Sigmoid colon (tissue), 7 donors: ENCODE results near the gene AKR1E2. TPM values are rescaled to one million over a fixed set of nuclear protein-coding genes. Genes with fewer than 3 reads are reported as not detected.

Experiments
- DNase-seq: peaks from one replicate; pipeline ENCODE4 v3.0.0-alpha.2; 2019
- H3K27ac ChIP-seq, 4 donors: fragments of 200-600 bp; sonication (generic); one replicate each; pipeline ENCODE4 v1.5.1; 2016 to 2019; ENCODE audit warnings: mild to moderate bottlenecking in 1 of 4
- H3K27me3 ChIP-seq, 3 donors: fragments of 200-600 bp; sonication (generic); one replicate each; pipeline ENCODE4 v1.5.1; 2019; ENCODE audit warnings: mild to moderate bottlenecking in 1 of 3
- H3K36me3 ChIP-seq, 4 donors: fragments of 200-600 bp; sonication (generic); one replicate each; pipeline ENCODE4 v1.5.1; 2016 to 2019
- H3K4me1 ChIP-seq, 4 donors: fragments of 200-600 bp; sonication (generic); one replicate each; pipeline ENCODE4 v1.5.1; 2017 to 2019
- H3K4me3 ChIP-seq, 4 donors: fragments of 200-600 bp; sonication (generic); one replicate each; pipeline ENCODE4 v1.5.1; 2017 to 2019; ENCODE audit warnings: mild to moderate bottlenecking in 2 of 4, moderate library complexity in 1 of 4
- H3K9me3 ChIP-seq, 4 donors: fragments of 200-600 bp in 3 of 4; sonication (generic) in 3 of 4; one replicate each; pipeline versions ENCODE4 v1.5.1 to v1.6.1; 2013 to 2019
- CTCF ChIP-seq, 4 experiments: fragments of 450-650 bp in 3 of 4; fragments of 200-600 bp in 1 of 4; IDR thresholded peaks; one replicate each; pipeline ENCODE4 v1.5.1; 2016 to 2019; ENCODE audit warnings: antibody characterized with exemption in 4 of 4, mild to moderate bottlenecking in 3 of 4, moderate library complexity in 2 of 4
- EP300 ChIP-seq, 4 donors: sonication (generic); formaldehyde crosslinking; IDR thresholded peaks; one replicate each; pipeline ENCODE4 v1.6.1; 2017; ENCODE audit warnings: antibody characterized with exemption in 4 of 4
- POLR2A ChIP-seq, 2 donors: fragments of 450-650 bp; IDR thresholded peaks; one replicate each; pipeline ENCODE4 v1.6.1; 2016; ENCODE audit warnings: antibody characterized with exemption in 2 of 2, mild to moderate bottlenecking in 2 of 2, moderate library complexity in 2 of 2
- POLR2AphosphoS5 ChIP-seq, 4 donors: sonication (generic); formaldehyde crosslinking; IDR thresholded peaks; one replicate each; pipeline ENCODE4 v1.6.1; 2017; ENCODE audit warnings: antibody characterized with exemption in 4 of 4
- WGBS, 2 donors: extraction: QIAGEN DNeasy Blood & Tissue Kit; methylation state at CpG; one replicate each; pipeline ENCODE4 v1.1.7; 2013; 5-methylcytosine and 5-hydroxymethylcytosine counted together
- intact Hi-C: fragments of 100-400 bp; cut with DNase I; formaldehyde crosslinking; loops from one replicate; pipeline ENCODE4 v1.15.1; 2023
- polyA plus RNA-seq, 3 donors: library from polyadenylated mRNA; stranded (reverse); fragments of 200-250 nt; gene quantifications; one replicate each; pipeline ENCODE4 v1.2.3, GENCODE V29; 2013
- total RNA-seq, 4 donors: library from RNA; depleted of rRNA; stranded (reverse); fragments of >200 nt; gene quantifications; one replicate each; pipeline ENCODE4 v1.1.0, GENCODE V29; 2016
- donor health status: healthy with polysubstance abuse.
- donor health status: Bipolar disorder and iron deficiency.
- donor health status: healthy.

The AKR1E2 gene
- total and polyA plus RNA-seq, 7 donors = 0.69 to 32.5 (median 13.8) TPM; not detected in 1

- DNase-seq = no peak
- Histone ChIP-seq H3K36me3 (no peaks in the 10 kb centered on the region), H3K27ac (no peak overlapping the region), H3K27me3 (no peaks in the 10 kb centered on the region), H3K9me3 (no peaks in the 10 kb centered on the region), H3K4me3 (no peak overlapping the region), H3K4me1 (no peaks in the 10 kb centered on the region)
- 68 to 78% methylated on average over 4 of the region's 4 CpGs for WGBS, 2 donors
- intact Hi-C loops = no loop called here
- TF ChIP-seq CTCF (IDR thresholded peaks at IDR 0.05) = no peak
- TF ChIP-seq POLR2AphosphoS5 (IDR thresholded peaks at IDR 0.05) = no peak
- no peak for TF ChIP-seq POLR2A (IDR thresholded peaks at IDR 0.05)
- no peak for TF ChIP-seq EP300 (IDR thresholded peaks at IDR 0.05)
Measured at GRCh38 chr10:4790922-4791321, 35.1 kb upstream of the AKR1E2 start.

GRCh38 chr10:4792381-4792780, 33.6 kb upstream of the AKR1E2 start:
- DNase-seq = no peak
- no peaks in the 10 kb centered on the region for H3K27me3 ChIP-seq
- TF ChIP-seq CTCF (IDR thresholded peaks at IDR 0.05) = no peak
- TF ChIP-seq EP300 (IDR thresholded peaks at IDR 0.05) = no peak
- TF ChIP-seq POLR2AphosphoS5 (IDR thresholded peaks at IDR 0.05) = no peak
- TF ChIP-seq POLR2A (IDR thresholded peaks at IDR 0.05) = no peak
- no peak overlapping the region for H3K4me3 ChIP-seq
- H3K27ac ChIP-seq = no peak overlapping the region
- H3K36me3 ChIP-seq = no peaks in the 10 kb centered on the region
- H3K9me3 ChIP-seq = no peaks in the 10 kb centered on the region
- 48% methylated on average over 1 of the region's 1 CpG for WGBS, 2 donors
- intact Hi-C loops = no loop called here
- no peaks in the 10 kb centered on the region for H3K4me1 ChIP-seq

- 88 to 91% methylated on average over 3 of the region's 3 CpGs for WGBS, 2 donors
- Histone ChIP-seq H3K4me3 (no peak overlapping the region), H3K9me3 (no peaks in the 10 kb centered on the region), H3K27ac (no peak overlapping the region), H3K4me1 (no peaks in the 10 kb centered on the region), H3K27me3 (no peaks in the 10 kb centered on the region), H3K36me3 (no peaks in the 10 kb centered on the region)
- TF ChIP-seq POLR2A (IDR thresholded peaks at IDR 0.05) = no peak
- no peak for TF ChIP-seq EP300 (IDR thresholded peaks at IDR 0.05)
- TF ChIP-seq POLR2AphosphoS5 (IDR thresholded peaks at IDR 0.05) = no peak
- TF ChIP-seq CTCF (IDR thresholded peaks at IDR 0.05) = no peak
- DNase-seq = no peak
- intact Hi-C loops = no loop called here
Measured at GRCh38 chr10:4801405-4801804, 24.6 kb upstream of the AKR1E2 start.

DNA sequence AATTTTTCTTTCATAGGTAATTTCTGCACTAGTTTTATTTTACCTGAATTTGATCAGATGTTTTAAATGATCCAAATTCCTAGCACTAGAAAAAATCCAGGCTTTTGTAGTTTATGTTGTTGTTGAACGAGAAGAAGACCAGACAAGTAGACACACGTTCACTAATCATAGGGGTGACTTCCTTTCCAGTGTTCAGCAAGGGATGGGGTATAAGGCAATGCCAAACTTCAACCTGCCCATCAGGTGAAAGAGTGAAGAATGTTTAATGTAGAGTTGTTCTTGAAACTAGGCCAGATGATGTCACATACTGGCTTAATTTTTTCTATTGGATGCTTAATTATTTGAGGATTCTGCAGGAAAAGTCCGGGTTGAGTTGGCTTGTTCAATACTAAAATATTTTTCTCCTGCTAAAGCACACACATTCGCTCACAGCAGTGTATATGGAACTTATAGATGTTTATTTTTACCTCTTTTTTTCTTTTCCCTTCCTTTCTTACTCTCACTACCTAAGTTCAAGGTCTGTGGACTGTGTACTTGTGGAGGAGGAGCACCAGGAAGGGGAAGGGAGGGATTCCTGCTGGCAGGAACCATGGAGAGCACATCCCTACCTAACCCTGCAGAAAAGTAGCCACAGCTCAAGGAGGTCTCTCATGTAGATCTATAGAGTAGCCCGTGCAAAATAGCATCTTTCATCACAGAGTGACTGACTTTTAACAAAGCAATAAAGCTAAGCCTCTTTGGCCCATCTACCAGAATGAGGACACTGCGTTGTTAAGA, 23.1 kb upstream of the AKR1E2 start:
- 77 to 83% methylated on average over 6 of the region's 6 CpGs for WGBS, 2 donors
- intact Hi-C loops = no loop called here
- Histone ChIP-seq H3K27ac (no peak overlapping the region), H3K36me3 (no peaks in the 10 kb centered on the region), H3K9me3 (no peaks in the 10 kb centered on the region), H3K4me1 (no peaks in the 10 kb centered on the region), H3K27me3 (no peaks in the 10 kb centered on the region), H3K4me3 (no peak overlapping the region)
- TF ChIP-seq CTCF (IDR thresholded peaks at IDR 0.05) (no peak), POLR2A (IDR thresholded peaks at IDR 0.05) (no peak), EP300 (IDR thresholded peaks at IDR 0.05) (no peak), POLR2AphosphoS5 (IDR thresholded peaks at IDR 0.05) (no peak)
- DNase-seq = no peak

- DNase-seq = no peak
- Histone ChIP-seq H3K36me3 (no peaks in the 10 kb centered on the region), H3K4me3 (no peak overlapping the region), H3K4me1 (no peaks in the 10 kb centered on the region), H3K27ac (no peak overlapping the region), H3K9me3 (no peaks in the 10 kb centered on the region), H3K27me3 (no peaks in the 10 kb centered on the region)
- WGBS, 2 donors = 86 to 91% methylated on average over 2 of the region's 2 CpGs
- intact Hi-C loops = no loop called here
- no peak for TF ChIP-seq POLR2AphosphoS5 (IDR thresholded peaks at IDR 0.05)
- no peak for TF ChIP-seq POLR2A (IDR thresholded peaks at IDR 0.05)
- TF ChIP-seq CTCF (IDR thresholded peaks at IDR 0.05) = no peak
- no peak for TF ChIP-seq EP300 (IDR thresholded peaks at IDR 0.05)
Measured at GRCh38 chr10:4803822-4804221, 22.2 kb upstream of the AKR1E2 start.
